Transverse colon (tissue), 3 donors: ENCODE data around the gene DLG5.

Source experiments
- CTCF ChIP-seq, 5 experiments: fragments of 200-600 bp in 3 of 5; fragments of 450-650 bp in 2 of 5; sonication (generic) in 3 of 5; IDR thresholded peaks; 1 replicate in 2 of 5; 2 replicates in 3 of 5; pipeline ENCODE4 v1.5.1; 2016 to 2017; ENCODE audit warnings: antibody characterized with exemption in 5 of 5, inconsistent platforms in 3 of 5, mild to moderate bottlenecking in 2 of 5, moderate library complexity in 1 of 5
- EP300 ChIP-seq: sonication (generic); formaldehyde crosslinking; IDR thresholded peaks from one replicate; pipeline ENCODE4 v1.6.1; 2017; ENCODE audit warnings: antibody characterized with exemption, low read depth
- POLR2A ChIP-seq: fragments of 450-650 bp; IDR thresholded peaks from one replicate; pipeline ENCODE4 v1.6.1; 2016; ENCODE audit warnings: antibody characterized with exemption, mild to moderate bottlenecking, moderate library complexity

DNA sequence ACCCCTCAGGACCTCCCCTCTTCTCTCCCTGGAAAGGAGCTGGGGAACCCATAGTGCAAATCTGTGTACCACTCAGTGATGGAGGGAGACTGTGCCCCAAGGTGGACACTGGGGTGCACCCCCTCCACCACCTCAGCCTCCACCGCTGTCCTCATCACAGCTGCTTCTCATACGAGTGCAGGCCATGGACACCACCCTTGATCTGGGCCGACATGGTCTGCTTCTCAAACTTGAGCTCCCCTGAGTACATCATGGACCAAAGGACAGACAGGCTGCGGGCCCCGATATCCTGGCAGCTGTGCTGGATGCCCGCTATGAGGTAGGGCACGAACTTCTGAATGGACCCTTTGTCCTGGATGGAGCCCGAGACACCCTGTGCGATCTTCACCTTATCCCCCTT lies 146.4 kb downstream of the DLG5 start:
- TF ChIP-seq POLR2A (no peak), CTCF (IDR thresholded peaks at IDR 0.05) (no peak), EP300 (no peak)
